ENCODE results near the gene KCNT1. TPM values are rescaled to one million over a fixed set of nuclear protein-coding genes. Genes with fewer than 3 reads are reported as not detected.

KCNT1 gene
- polyA plus RNA-seq, 1 donor: 16.8 TPM

DNA sequence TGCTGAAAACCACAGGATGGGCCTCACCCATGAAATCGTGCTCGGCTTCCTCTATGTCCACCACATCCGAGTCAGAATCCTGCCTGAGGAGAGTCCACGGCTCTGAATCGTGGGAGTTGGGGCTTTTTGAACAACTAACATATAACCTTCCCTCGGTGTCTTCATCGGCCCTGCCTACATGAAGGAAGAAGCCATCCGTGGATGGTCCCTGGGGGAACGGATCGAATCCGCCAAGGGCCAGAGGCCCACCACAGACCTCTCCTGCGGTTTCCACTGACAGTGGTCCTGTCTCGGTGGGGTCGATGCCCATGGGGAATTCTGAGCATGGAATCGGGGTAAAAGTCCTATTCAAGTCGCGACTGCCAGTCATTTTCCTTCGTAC, 120.4 kb downstream of the KCNT1 start:
- DNase-seq: no peak

DNA sequence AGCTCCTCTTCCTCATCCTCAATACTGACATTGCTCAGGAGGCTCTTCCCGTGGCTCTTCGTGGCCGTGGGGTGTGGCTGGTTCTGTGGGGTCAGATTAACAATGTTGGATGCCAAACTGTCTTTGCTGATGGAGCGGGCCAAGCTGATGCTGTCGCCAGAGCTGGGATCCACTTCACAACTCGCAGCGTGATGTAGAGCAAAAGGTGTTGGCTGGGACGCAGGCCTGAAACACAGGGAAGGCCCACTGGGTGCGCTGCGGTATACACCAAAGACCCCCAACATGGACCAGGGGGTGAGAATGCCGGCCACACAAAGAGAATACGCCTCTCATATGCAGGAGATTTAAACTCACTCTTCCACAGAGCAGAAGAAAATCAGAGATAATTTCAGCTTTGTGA, 121.1 kb downstream of the KCNT1 start:
- no peak for DNase-seq

DNA sequence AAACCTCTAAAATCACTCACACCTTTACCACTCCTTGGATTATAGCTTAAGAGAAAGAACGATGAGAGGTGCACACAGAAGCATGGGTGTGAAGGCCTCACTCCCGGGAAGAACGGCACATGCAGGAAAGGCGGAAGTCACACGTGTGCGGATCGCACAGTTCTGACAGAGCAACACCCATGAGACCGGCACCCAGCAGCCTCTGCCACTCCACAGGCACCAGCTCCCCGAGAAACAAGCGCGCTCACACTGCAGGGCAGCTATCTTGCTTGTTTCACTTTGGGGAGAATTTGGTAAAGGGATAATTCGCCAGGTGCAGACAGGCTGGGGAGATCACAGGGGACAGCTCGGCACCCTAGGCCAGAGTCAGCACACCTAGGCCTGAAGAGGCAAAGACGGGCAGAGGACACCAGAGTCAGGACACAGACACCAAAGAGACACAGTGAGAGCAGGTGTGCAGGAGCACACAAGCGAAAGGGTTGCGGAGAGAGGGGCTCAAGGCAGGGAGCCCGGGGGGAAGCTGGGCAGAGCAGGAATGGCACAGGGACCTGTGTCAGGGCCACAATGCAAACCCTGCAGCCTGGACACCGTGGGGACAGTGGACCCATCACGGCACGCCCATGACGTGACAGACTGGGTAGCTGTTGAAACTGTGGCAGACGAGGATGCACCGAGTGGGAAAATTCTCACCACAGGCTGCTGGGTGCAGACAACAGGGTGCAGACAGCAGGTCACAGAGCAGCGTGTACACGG, 123.6 kb downstream of the KCNT1 start:
- no peak for DNase-seq

DNA sequence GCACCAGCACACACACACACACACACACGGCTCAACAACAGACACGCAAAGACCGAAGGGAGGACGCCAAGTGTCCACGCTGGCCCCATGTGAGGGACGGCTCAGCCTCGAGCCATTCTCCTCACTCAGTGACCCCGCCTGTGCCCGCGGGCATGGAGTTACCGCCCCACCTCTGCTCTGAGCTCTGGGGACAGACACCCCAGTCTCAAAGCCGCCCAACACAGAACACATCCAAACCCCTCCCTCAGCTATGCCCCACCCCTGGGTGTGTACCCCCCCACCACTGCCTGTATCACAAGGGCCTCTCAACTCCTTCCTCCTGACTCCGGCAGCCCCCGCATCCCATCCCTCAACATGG, 124.2 kb downstream of the KCNT1 start:
- no peak for DNase-seq

DNA sequence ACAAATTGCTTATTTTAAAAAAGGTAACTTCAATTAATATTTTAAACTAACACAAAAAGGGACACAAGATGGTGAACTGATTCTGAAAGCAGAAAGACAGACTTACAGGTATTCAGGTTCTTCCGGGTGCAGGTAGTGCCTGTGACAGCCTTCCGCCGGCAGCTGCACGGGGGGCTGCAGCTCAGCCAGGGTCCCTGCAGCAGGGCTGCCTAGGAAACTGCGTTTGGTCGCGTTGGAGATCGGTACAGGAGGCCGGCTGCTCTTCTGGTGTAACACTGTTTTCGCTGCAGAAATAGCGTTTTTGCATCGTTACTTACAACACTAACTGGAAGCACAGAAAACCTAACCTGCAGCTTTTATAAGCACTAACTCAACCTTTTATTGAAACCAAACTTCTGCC, 125.3 kb downstream of the KCNT1 start:
- no peak for DNase-seq

DNA sequence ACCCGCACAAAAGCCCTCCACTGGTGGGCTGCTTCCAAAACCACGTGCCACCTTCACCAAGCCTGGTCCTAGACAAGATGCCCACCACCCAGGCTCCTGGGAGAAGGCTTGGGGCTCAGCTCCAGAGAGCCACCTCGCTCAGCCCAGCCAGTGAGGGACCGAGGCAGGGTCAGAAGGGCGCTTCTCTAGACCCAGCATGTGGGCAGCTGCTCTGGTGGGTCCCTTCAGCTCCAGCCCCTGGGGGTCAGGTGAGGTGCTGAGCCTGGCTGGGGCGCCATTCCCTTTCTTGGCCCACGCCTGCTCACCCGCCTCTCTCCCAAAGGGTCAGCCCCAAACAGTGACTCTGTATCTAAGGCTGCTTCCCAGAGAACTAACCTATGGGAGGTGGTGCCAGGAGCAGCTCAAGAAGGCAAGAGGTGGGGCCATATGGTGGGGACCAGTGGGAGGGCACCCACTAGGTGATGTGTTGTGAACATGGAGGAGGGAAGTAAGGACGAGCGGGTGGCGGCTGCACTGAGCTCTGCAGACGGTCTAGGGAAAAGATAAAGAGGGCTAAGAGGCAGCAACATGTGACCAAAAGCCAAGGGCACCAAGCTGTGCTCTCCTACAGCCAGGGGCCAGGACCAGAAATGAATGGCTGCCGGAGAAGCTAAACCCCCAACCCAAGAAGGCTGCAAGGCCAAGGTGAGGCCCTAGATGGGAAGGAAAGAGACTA, 126.0 kb downstream of the KCNT1 start:
- DNase-seq: no peak

DNA sequence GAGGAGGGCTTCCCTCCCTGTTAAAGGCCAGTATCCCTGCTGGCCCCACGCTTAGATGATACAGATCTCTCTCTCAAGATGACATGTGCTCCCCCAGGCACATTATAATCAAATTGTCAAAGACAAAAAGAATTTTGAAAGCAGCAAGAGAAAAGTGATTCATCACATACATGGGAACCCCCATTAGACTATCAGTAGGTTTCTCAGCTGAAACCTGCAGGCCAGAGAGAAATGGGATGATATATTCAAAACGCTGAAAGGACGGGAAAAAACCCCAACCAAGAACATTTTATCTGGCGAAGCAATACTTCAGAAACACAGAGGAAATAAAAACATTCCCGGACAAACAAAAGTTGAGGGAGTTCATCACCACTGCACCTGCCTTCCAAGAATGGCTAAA, 126.7 kb downstream of the KCNT1 start:
- DNase-seq: no peak

DNA sequence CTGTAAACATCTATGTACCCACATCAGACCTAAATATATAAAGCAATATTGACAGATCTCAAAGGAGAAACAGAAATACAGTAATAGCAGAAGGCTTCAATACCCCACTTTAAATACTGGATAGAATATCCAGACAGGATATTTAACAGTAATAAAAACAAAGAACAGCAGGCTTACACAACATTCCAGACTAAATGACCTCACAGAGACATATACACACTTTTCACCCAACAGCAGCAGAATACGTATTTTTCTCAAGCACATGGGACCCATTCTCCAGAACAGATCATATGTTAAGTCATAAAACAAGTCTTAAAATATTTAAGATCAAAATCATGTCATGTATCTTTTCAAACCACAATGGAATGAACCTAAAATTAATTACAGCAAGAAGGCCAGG, 128.5 kb downstream of the KCNT1 start:
- no peak for DNase-seq

DNA sequence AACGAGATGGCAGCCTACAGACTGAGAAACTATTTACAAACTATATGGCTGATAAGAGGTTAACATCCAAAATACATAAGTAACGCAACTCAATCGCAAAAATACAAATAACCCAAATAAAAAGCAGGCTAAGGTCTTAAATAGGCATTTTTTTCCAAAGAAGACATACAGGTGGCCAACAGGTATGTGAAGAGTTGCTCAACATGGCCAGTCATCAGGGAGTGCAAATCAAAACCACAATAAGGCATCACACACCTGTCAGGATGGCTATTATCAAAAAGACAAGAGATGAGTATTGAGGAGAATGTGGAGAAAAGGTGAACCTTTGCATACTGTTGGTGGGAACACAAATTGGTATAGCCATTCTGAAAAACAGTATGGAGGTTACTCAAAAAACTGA, 131.9 kb downstream of the KCNT1 start:
- DNase-seq: no peak

DNA sequence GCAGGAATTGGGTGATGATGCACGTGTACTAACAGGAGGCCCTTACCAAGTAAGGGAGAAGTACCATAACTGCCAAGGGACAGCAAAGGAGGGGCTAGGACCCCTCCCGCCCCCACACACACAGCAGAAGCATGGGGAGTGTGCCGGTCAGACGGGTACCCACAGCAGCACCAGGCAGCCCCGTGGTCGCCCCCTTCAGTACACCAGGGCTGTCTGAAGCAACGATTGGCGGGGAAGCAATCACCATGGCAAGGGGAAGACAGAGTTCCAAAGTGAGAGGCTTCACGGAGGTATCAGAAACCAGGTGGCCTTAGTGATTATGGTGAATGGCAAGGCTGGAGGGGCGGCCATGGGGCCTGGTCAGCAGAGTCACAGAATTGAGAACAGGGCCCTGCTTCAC, 133.1 kb downstream of the KCNT1 start:
- DNase-seq: no peak

DNA sequence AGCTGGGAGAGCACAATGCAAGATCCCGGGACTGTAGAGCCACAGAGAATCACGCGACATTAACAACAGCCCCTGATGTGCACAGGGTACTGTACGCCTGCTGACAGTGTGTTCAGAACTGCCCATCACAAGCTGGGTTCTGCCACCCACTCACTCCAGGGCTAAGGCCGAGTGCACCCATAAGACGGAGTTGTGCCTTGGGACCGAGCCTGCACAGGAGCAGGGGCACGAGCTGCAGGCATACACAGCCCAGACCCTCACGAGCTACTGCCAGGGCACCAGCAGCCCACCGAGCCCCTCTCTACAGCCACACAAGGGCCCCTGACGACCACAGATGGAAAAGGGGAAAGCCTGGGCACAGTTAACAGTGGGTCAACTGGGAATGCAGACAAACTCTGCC, 137.5 kb downstream of the KCNT1 start:
- DNase-seq: no peak

DNA sequence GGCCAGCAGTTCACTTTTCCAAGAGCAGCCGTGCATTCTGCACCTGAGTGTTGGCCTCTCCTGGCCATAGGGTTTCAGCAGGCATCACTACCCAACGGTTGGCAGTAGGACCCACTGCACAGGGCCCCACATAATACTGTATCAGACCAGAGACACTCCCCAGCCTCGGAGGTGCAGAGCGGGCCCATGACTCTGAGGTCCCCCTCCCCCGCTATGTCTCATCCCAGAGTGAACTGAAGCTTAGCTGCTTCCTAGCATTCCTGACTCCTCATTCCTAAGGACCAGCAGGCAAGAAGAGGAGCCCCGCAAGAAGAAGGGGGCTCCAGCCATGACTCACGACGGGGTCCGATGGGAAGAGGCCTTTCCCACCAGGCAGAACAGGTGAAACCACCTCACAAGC, 138.1 kb downstream of the KCNT1 start:
- no peak for DNase-seq

DNA sequence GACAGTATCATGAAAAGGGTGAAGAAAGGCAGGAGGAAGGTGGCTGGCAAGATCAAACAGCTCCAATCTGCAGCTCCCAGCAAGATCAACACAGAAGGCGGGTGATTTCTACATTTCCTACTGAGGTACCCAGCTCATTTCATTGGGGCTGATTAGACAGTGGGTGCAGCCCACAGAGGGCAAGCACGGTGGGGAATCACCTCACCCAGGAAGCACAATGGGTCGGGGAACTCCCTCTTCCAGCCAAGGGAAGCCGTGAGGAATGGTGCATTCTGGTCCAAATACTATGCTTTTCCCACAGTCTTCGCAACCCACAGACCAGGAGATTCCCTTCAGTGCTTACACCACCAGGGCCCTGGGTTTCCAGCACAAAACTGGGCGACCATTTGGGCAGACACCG, 138.6 kb downstream of the KCNT1 start:
- no peak for DNase-seq

Other genes starting within 250 kb of the KCNT1 start
- gene PPP1R26, start 222.4 kb upstream of the KCNT1 start, polyA plus RNA-seq (ENCODE audit: insufficient read length): 14.3 TPM
- 38.3 TPM for gene MRPS2, start 201.5 kb upstream of the KCNT1 start, polyA plus RNA-seq (ENCODE audit: insufficient read length)
- not detected for gene LCN1, start 180.7 kb upstream of the KCNT1 start, polyA plus RNA-seq (ENCODE audit: insufficient read length)
- gene OBP2A, start 156.1 kb upstream of the KCNT1 start, polyA plus RNA-seq (ENCODE audit: insufficient read length): not detected
- gene PAEP, start 140.4 kb upstream of the KCNT1 start, polyA plus RNA-seq (ENCODE audit: insufficient read length): not detected
- not detected for gene GLT6D1, start 62.6 kb upstream of the KCNT1 start, polyA plus RNA-seq (ENCODE audit: insufficient read length)
- gene LCN9, start 38.9 kb upstream of the KCNT1 start, polyA plus RNA-seq (ENCODE audit: insufficient read length): not detected
- gene SOHLH1, start 2.7 kb upstream of the KCNT1 start, polyA plus RNA-seq (ENCODE audit: insufficient read length): 0.13 TPM
- 29.0 TPM for gene CAMSAP1, start 205.4 kb downstream of the KCNT1 start, polyA plus RNA-seq (ENCODE audit: insufficient read length)